ENCODE data around the gene CTLA4.
"Not testable (repeated sequence)": the region's sequence is repeated elsewhere in the genome, so short reads cannot be mapped to it uniquely, and the experiment has no call there.

The CTLA4 gene

GRCh38 chr2:203857656-203858055, 9.9 kb upstream of the CTLA4 start:
- no peak for DNase-seq (ENCODE audit: low read depth)

GRCh38 chr2:203858176-203858575, 9.4 kb upstream of the CTLA4 start:
- no peak for DNase-seq (ENCODE audit: low read depth)

GRCh38 chr2:203859030-203859789, 8.4 kb upstream of the CTLA4 start:
- DNase-seq (ENCODE audit: low read depth): no peak

- no peak for DNase-seq (ENCODE audit: low read depth)
Observed at GRCh38 chr2:203861197-203861596, 6.4 kb upstream of the CTLA4 start.

- DNase-seq (ENCODE audit: low read depth): no peak
Observed at GRCh38 chr2:203861607-203862006, 6.0 kb upstream of the CTLA4 start.

GRCh38 chr2:203869223-203870042, 1.9 kb downstream of the CTLA4 start:
- peak; percentile 43 for DNase-seq (ENCODE audit: low read depth)

- no peak for DNase-seq (ENCODE audit: low read depth)
Observed at GRCh38 chr2:203870481-203870880, 2.9 kb downstream of the CTLA4 start.

GRCh38 chr2:203870941-203871340, 3.4 kb downstream of the CTLA4 start:
- DNase-seq (ENCODE audit: low read depth): no peak

- no peak for DNase-seq (ENCODE audit: low read depth)
Observed at GRCh38 chr2:203871371-203871983, 3.9 kb downstream of the CTLA4 start.

GRCh38 chr2:203873461-203873860, 5.9 kb downstream of the CTLA4 start:
- DNase-seq (ENCODE audit: low read depth): no peak

GRCh38 chr2:203873921-203874631, 6.5 kb downstream of the CTLA4 start:
- DNase-seq (ENCODE audit: low read depth): no peak

GRCh38 chr2:203875471-203875870, 7.9 kb downstream of the CTLA4 start:
- DNase-seq (ENCODE audit: low read depth): no peak

- no peak for DNase-seq (ENCODE audit: low read depth)
Observed at GRCh38 chr2:203876328-203876727, 8.8 kb downstream of the CTLA4 start.

GRCh38 chr2:203878063-203878462, 10.5 kb downstream of the CTLA4 start:
- DNase-seq (ENCODE audit: low read depth): no peak

GRCh38 chr2:203880557-203881125, 13.1 kb downstream of the CTLA4 start:
- DNase-seq (ENCODE audit: low read depth): no peak

GRCh38 chr2:203881185-203881584, 13.6 kb downstream of the CTLA4 start:
- DNase-seq (ENCODE audit: low read depth): not testable (repeated sequence)

GRCh38 chr2:203882551-203882950, 15.0 kb downstream of the CTLA4 start:
- no peak for DNase-seq (ENCODE audit: low read depth)

GRCh38 chr2:203886661-203887151, 19.1 kb downstream of the CTLA4 start:
- no peak for DNase-seq (ENCODE audit: low read depth)

GRCh38 chr2:203887677-203888076, 20.1 kb downstream of the CTLA4 start:
- DNase-seq (ENCODE audit: low read depth): no peak

GRCh38 chr2:203889542-203889941, 22.0 kb downstream of the CTLA4 start:
- DNase-seq (ENCODE audit: low read depth): no peak

GRCh38 chr2:203889944-203890343, 22.4 kb downstream of the CTLA4 start:
- DNase-seq (ENCODE audit: low read depth): no peak

GRCh38 chr2:203890733-203891132, 23.2 kb downstream of the CTLA4 start:
- DNase-seq (ENCODE audit: low read depth): no peak
